HepG2 (cell line): ENCODE measurements around the gene JAGN1. TPM values are rescaled to one million over a fixed set of nuclear protein-coding genes. Genes with fewer than 3 reads are reported as not detected.

Source experiments
- ARID2 ChIP-seq: sonication (generic); formaldehyde crosslinking; IDR thresholded peaks from 2 replicates; pipeline ENCODE4 v1.8.1; 2022; ENCODE audit warnings: mild to moderate bottlenecking, missing genetic modification reagents, borderline replicate concordance
- CENPT ChIP-seq: sonication (generic); formaldehyde crosslinking; IDR thresholded peaks from 2 replicates; pipeline ENCODE4 v1.8.0; 2022; ENCODE audit warnings: low read depth, mild to moderate bottlenecking, moderate library complexity, missing genetic modification reagents
- CENPX ChIP-seq: sonication (generic); formaldehyde crosslinking; IDR thresholded peaks from 2 replicates; pipeline ENCODE4 v1.9.0; 2021; ENCODE audit warnings: mild to moderate bottlenecking, missing genetic modification reagents, moderate library complexity
- GPN1 ChIP-seq: sonication (generic); formaldehyde crosslinking; IDR thresholded peaks from 2 replicates; pipeline ENCODE4 v1.5.1; 2020; ENCODE audit warnings: missing genetic modification reagents, borderline replicate concordance
- HMG20B ChIP-seq: conservative IDR thresholded peaks from 2 replicates; pipeline ENCODE4 v1.6.1; 2016; ENCODE audit warnings: missing genetic modification reagents, missing compliant biosample characterization
- IRF2 ChIP-seq: IDR thresholded peaks from 2 replicates; pipeline ENCODE4 v1.6.1; 2018; ENCODE audit warnings: missing genetic modification reagents, missing compliant biosample characterization
- KLF13 ChIP-seq: sonication (generic); formaldehyde crosslinking; IDR thresholded peaks from 2 replicates; pipeline ENCODE4 v1.4.0; 2020; ENCODE audit warnings: mild to moderate bottlenecking, missing genetic modification reagents
- MXD4 ChIP-seq: IDR thresholded peaks from 2 replicates; pipeline ENCODE4 v1.6.1; 2016; ENCODE audit warnings: mild to moderate bottlenecking, missing biosample characterization, missing genetic modification reagents
- MYC ChIP-seq: sonication (generic); formaldehyde crosslinking; IDR thresholded peaks from 2 replicates; pipeline ENCODE4 v1.9.0; 2021; ENCODE audit warnings: missing genetic modification reagents, borderline replicate concordance
- NRL ChIP-seq: sonication (generic); formaldehyde crosslinking; IDR thresholded peaks from 2 replicates; pipeline ENCODE4 v1.5.0; 2020; ENCODE audit warnings: missing genetic modification reagents, mild to moderate bottlenecking, moderate library complexity, borderline replicate concordance
- PITX1 ChIP-seq: sonication (generic); formaldehyde crosslinking; IDR thresholded peaks from 2 replicates; pipeline ENCODE4 v1.5.1; 2020; ENCODE audit warnings: mild to moderate bottlenecking, missing genetic modification reagents
- POGK ChIP-seq: sonication (generic); formaldehyde crosslinking; conservative IDR thresholded peaks from 2 replicates; pipeline ENCODE4 v1.8.0; 2022; ENCODE audit warnings: mild to moderate bottlenecking, moderate library complexity, missing genetic modification reagents
- SCMH1 ChIP-seq: sonication (generic); formaldehyde crosslinking; IDR thresholded peaks from 2 replicates; pipeline ENCODE4 v1.9.0; 2021; ENCODE audit warnings: missing genetic modification reagents, mild to moderate bottlenecking, borderline replicate concordance
- U2AF1 ChIP-seq: fragments of 200-400 bp; formaldehyde crosslinking; optimal IDR thresholded peaks from 2 replicates; pipeline ENCODE3; 2017; ENCODE audit warnings: mild to moderate bottlenecking, low read depth, low read length
- ZBTB1 ChIP-seq: sonication (generic); formaldehyde crosslinking; IDR thresholded peaks from 2 replicates; pipeline ENCODE4 v1.4.0; 2020; ENCODE audit warnings: missing genetic modification reagents, borderline replicate concordance
- ZBTB7A ChIP-seq: sonication (generic); formaldehyde crosslinking; IDR thresholded peaks from 2 replicates; pipeline ENCODE4 v1.8.0; 2022; ENCODE audit warnings: mild to moderate bottlenecking, missing genetic modification reagents
- ZNF136 ChIP-seq: sonication (generic); formaldehyde crosslinking; IDR thresholded peaks from 2 replicates; pipeline ENCODE4 v1.8.1; 2022; ENCODE audit warnings: low read depth, mild to moderate bottlenecking, moderate library complexity, missing genetic modification reagents
- ZNF251 ChIP-seq: sonication (generic); formaldehyde crosslinking; IDR thresholded peaks from 2 replicates; pipeline ENCODE4 v1.9.0; 2021; ENCODE audit warnings: mild to moderate bottlenecking, missing genetic modification reagents
- ZNF549 ChIP-seq: sonication (generic); formaldehyde crosslinking; IDR thresholded peaks from 2 replicates; pipeline ENCODE4 v1.5.0; 2020; ENCODE audit warnings: missing genetic modification reagents
- ZNF572 ChIP-seq: sonication (generic); formaldehyde crosslinking; IDR thresholded peaks from 2 replicates; pipeline ENCODE4 v1.5.1; 2020; ENCODE audit warnings: mild to moderate bottlenecking, missing genetic modification reagents
- ZSCAN9 ChIP-seq: IDR thresholded peaks from 2 replicates; pipeline ENCODE4 v1.6.1; 2016; ENCODE audit warnings: borderline replicate concordance
- polyA plus RNA-seq, 8 experiments: library from polyadenylated mRNA; depleted of rRNA in 3 of 8; stranded (reverse) in 7 of 8; unstranded in 1 of 8; fragments of >200 nt; fragmentation: Illumina TruSeq in 4 of 8; extraction: Trizol in 4 of 8; gene quantifications; 2 replicates each; pipeline versions ENCODE4 v1.2.1 to v1.2.3, GENCODE V29; 2011 to 2016; ENCODE audit warnings: low read depth in 4 of 8, missing spikeins in 1 of 8, mixed read lengths in 1 of 8; ENCODE audit not compliant: insufficient read depth in 1 of 8
- total RNA-seq, 5 experiments: library from RNA; depleted of rRNA; stranded (reverse); fragments of >200 nt; fragmentation: Illumina TruSeq; extraction: Trizol; gene quantifications; 2 replicates each; pipeline ENCODE4 v1.2.3, GENCODE V29; 2016; ENCODE audit warnings: low read depth in 1 of 5
- TF ChIP-seq, protein P1 (sequence below): sonication (generic); formaldehyde crosslinking; IDR thresholded peaks from 2 replicates; pipeline ENCODE4 v1.5.1; 2020; ENCODE audit warnings: missing genetic modification reagents, mild to moderate bottlenecking, borderline replicate concordance
- TF ChIP-seq, protein P2 (sequence below): IDR thresholded peaks from 2 replicates; pipeline ENCODE4 v1.6.1; 2016

JAGN1 gene
- total and polyA plus RNA-seq, 2 of the 13 experiments (the other 11 are each of a cell fraction or from before 2014, with no cell fraction given): 49.9 to 50.9 TPM

DNA sequence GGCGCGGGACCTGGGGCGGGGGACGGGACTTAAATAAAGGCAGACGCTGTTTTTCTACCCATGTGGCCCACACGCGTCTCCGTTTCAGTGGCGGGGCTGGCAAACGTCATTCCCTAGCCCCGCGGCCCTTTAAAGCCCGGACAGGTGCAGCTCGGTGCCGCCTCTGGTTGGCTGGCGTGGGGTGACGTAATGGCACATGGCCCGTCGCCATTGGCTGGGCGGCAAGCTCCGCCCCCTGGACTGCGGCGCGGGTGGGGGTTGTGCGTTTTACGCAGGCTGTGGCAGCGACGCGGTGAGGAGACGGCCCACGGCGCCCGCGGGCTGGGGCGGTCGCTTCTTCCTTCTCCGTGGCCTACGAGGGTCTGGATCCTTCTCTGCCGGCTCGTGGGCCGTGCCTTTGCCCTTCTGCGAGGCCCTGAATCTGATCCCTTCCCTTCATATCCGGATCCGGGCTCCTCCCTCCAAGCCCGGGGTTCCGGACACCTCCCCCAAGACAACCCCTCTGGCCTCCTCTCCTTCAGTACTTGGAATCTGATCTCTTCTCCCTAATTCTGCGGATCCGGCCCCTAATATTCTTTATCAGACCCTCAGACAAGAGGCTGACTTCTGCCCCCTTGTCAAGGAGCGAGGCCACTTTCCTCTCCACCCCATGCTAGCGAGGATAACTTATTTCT, 43.3 kb downstream of the JAGN1 start, which contains the start of gene CRELD1 (continued):
- TF ChIP-seq, protein P1, sequence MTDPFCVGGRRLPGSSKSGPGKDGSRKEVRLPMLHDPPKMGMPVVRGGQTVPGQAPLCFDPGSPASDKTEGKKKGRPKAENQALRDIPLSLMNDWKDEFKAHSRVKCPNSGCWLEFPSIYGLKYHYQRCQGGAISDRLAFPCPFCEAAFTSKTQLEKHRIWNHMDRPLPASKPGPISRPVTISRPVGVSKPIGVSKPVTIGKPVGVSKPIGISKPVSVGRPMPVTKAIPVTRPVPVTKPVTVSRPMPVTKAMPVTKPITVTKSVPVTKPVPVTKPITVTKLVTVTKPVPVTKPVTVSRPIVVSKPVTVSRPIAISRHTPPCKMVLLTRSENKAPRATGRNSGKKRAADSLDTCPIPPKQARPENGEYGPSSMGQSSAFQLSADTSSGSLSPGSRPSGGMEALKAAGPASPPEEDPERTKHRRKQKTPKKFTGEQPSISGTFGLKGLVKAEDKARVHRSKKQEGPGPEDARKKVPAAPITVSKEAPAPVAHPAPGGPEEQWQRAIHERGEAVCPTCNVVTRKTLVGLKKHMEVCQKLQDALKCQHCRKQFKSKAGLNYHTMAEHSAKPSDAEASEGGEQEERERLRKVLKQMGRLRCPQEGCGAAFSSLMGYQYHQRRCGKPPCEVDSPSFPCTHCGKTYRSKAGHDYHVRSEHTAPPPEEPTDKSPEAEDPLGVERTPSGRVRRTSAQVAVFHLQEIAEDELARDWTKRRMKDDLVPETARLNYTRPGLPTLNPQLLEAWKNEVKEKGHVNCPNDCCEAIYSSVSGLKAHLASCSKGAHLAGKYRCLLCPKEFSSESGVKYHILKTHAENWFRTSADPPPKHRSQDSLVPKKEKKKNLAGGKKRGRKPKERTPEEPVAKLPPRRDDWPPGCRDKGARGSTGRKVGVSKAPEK (CRISPR knock-in tag): no peak
- TF ChIP-seq GPN1 (CRISPR knock-in tag): no peak
- TF ChIP-seq HMG20B (CRISPR knock-in tag): 0 out of 2 replicates have a peak, but pooled peaks have one; percentile 27
- TF ChIP-seq, protein P2, sequence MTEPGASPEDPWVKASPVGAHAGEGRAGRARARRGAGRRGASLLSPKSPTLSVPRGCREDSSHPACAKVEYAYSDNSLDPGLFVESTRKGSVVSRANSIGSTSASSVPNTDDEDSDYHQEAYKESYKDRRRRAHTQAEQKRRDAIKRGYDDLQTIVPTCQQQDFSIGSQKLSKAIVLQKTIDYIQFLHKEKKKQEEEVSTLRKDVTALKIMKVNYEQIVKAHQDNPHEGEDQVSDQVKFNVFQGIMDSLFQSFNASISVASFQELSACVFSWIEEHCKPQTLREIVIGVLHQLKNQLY (CRISPR knock-in tag): 0 out of 2 replicates have a peak, but pooled peaks have one; percentile 35
- 0 out of 2 replicates have a peak, but pooled peaks have one; percentile 20 for TF ChIP-seq NRL (CRISPR knock-in tag)
- TF ChIP-seq PITX1 (CRISPR knock-in tag): peak; percentile 49; the same call in 1 of the 2 replicates
- no peak for TF ChIP-seq U2AF1
- no peak for TF ChIP-seq ZSCAN9
- TF ChIP-seq ZNF136 (CRISPR knock-in tag): no peak
- TF ChIP-seq ARID2 (CRISPR knock-in tag): no peak
- TF ChIP-seq POGK (CRISPR knock-in tag): no peak; the same call in 1 of the 2 replicates
- TF ChIP-seq CENPT (CRISPR knock-in tag): no peak
- 0 out of 2 replicates have a peak, but pooled peaks have one; percentile 59 for TF ChIP-seq ZNF251 (CRISPR knock-in tag)
- TF ChIP-seq ZBTB7A (CRISPR knock-in tag): 0 out of 2 replicates have a peak, but pooled peaks have one; percentile 34
- peak; percentile 79; the same call in 1 of the 2 replicates for TF ChIP-seq MYC (CRISPR knock-in tag)
- no peak for TF ChIP-seq ZBTB1 (CRISPR knock-in tag)
- no peak for TF ChIP-seq ZNF549 (CRISPR knock-in tag)
- 0 out of 2 replicates have a peak, but pooled peaks have one; percentile 25 for TF ChIP-seq IRF2 (CRISPR knock-in tag)
- no peak for TF ChIP-seq ZNF572 (CRISPR knock-in tag)
- no peak for TF ChIP-seq CENPX (CRISPR knock-in tag)
- peak; percentile 86 for TF ChIP-seq MXD4 (CRISPR knock-in tag)
- no peak for TF ChIP-seq KLF13 (CRISPR knock-in tag)
- no peak for TF ChIP-seq SCMH1 (CRISPR knock-in tag)
